GM23338 (cell line): ENCODE data around the gene FOXO3. TPM values are rescaled to one million over a fixed set of nuclear protein-coding genes. Genes with fewer than 3 reads are reported as not detected.
A peak's percentile ranks its signal among the peaks of the same experiment; 100 is the strongest.

Experiments used
- ATAC-seq: fragments of 200-7000 bp; cut with Tn5 transposase; 3 replicates; pipeline ENCODE4 v1.9.1; 2020
- DNase-seq: peaks from one replicate; pipeline ENCODE4 v3.0.0-alpha.2; 2015; ENCODE audit warnings: low spot score
- H2AFZ ChIP-seq: fragments of 200-600 bp; sonication (generic); 2 replicates; pipeline ENCODE4 v1.8.0; 2016; ENCODE audit warnings: antibody characterized with exemption, mild to moderate bottlenecking, moderate library complexity
- H3F3A ChIP-seq: fragments of 200-600 bp; sonication (generic); replicated peaks from 2 replicates; pipeline ENCODE4 v1.8.0; 2017; ENCODE audit warnings: antibody characterized with exemption, mixed run types, low read depth
- H3K27ac ChIP-seq: fragments of 200-600 bp; sonication (generic); 2 replicates; pipeline ENCODE4 v1.6.1; 2016; ENCODE audit warnings: low read depth
- H3K27me3 ChIP-seq: fragments of 200-600 bp; sonication (generic); 2 replicates; pipeline ENCODE4 v1.8.0; 2016; ENCODE audit warnings: mild to moderate bottlenecking, mixed run types, moderate library complexity; ENCODE audit not compliant: insufficient read depth
- H3K36me3 ChIP-seq: fragments of 200-600 bp; sonication (generic); 2 replicates; pipeline ENCODE4 v1.8.0; 2016; ENCODE audit warnings: mild to moderate bottlenecking; ENCODE audit not compliant: insufficient read depth
- H3K4me1 ChIP-seq: fragments of 200-600 bp; sonication (generic); 2 replicates; pipeline ENCODE4 v1.8.0; 2016; ENCODE audit warnings: mild to moderate bottlenecking, moderate library complexity; ENCODE audit not compliant: insufficient read depth
- H3K4me2 ChIP-seq: fragments of 200-600 bp; sonication (generic); 2 replicates; pipeline ENCODE4 v1.7.1; 2017; ENCODE audit warnings: mixed run types
- H3K4me3 ChIP-seq: fragments of 200-600 bp; sonication (generic); 2 replicates; pipeline ENCODE4 v1.6.1; 2016; ENCODE audit warnings: mixed run types
- H3K79me2 ChIP-seq: fragments of 200-600 bp; sonication (generic); replicated peaks from 2 replicates; pipeline ENCODE4 v1.8.0; 2017; ENCODE audit warnings: mild to moderate bottlenecking; ENCODE audit not compliant: insufficient read depth
- H3K9me2 ChIP-seq: fragments of 200-600 bp; sonication (generic); 2 replicates; pipeline ENCODE4 v1.8.0; 2017; ENCODE audit not compliant: insufficient read depth
- H4K20me1 ChIP-seq: fragments of 200-600 bp; sonication (generic); replicated peaks from 2 replicates; pipeline ENCODE4 v1.8.0; 2017; ENCODE audit warnings: mild to moderate bottlenecking; ENCODE audit not compliant: insufficient read depth
- H3K27ac Mint-ChIP-seq: 2 replicates; pipeline ENCODE4 v1.8.0; 2020; ENCODE audit warnings: inconsistent platforms, mild to moderate bottlenecking, moderate library complexity, mixed read lengths
- H3K27me3 Mint-ChIP-seq: 3 replicates; pipeline ENCODE4 v1.8.0; 2022; ENCODE audit warnings: low read depth, mild to moderate bottlenecking, moderate library complexity, mixed read lengths, inconsistent platforms; ENCODE audit not compliant: insufficient read depth, poor library complexity
- H3K36me3 Mint-ChIP-seq: 3 replicates; pipeline ENCODE4 v1.8.0; 2021; ENCODE audit warnings: low read depth, mild to moderate bottlenecking, inconsistent platforms, moderate library complexity, mixed read lengths
- H3K4me1 Mint-ChIP-seq: 3 replicates; pipeline ENCODE4 v1.8.0; 2020; ENCODE audit warnings: mild to moderate bottlenecking, inconsistent platforms, mixed read lengths
- H3K4me3 Mint-ChIP-seq: 3 replicates; pipeline ENCODE4 v1.8.0; 2021; ENCODE audit warnings: moderate library complexity, mild to moderate bottlenecking, inconsistent platforms, mixed read lengths
- H3K9me3 Mint-ChIP-seq: 3 replicates; pipeline ENCODE4 v1.8.0; 2020; ENCODE audit warnings: moderate library complexity, mild to moderate bottlenecking, inconsistent platforms, mixed read lengths
- CREB1 ChIP-seq: fragments of 250-450 bp; sonication (Bioruptor Pico); IDR thresholded peaks from 2 replicates; pipeline ENCODE4 v1.5.0; 2020; ENCODE audit warnings: low read depth, mild to moderate bottlenecking, moderate library complexity
- POLR2AphosphoS5 ChIP-seq: IDR thresholded peaks from 2 replicates; pipeline ENCODE4 v1.6.1; 2016; ENCODE audit warnings: antibody characterized with exemption, low read depth
- ZNF114 ChIP-seq: fragments of 250-450 bp; sonication (Bioruptor Pico); IDR thresholded peaks from 2 replicates; pipeline ENCODE4 v1.5.0; 2020; ENCODE audit warnings: mild to moderate bottlenecking, moderate library complexity
- polyA plus RNA-seq: library from polyadenylated mRNA; unstranded; fragments of >200 nt; fragmentation: Nextera tagmentation; extraction: Ambion mirVana; gene quantifications from 2 replicates; pipeline ENCODE4 v1.2.1, GENCODE V29; 2016
- total RNA-seq: library from RNA; depleted of rRNA; stranded (reverse); fragments of >200 nt; shearing (Covaris generic); gene quantifications from 2 replicates; pipeline ENCODE4 v1.2.3, GENCODE V29; 2014
- TF ChIP-seq, protein P1 (sequence below): IDR thresholded peaks from 2 replicates; pipeline ENCODE4 v1.6.1; 2016; ENCODE audit warnings: antibody characterized with exemption
- TF ChIP-seq, protein P2 (sequence below), 2 experiments: fragments of 200-600 bp in 1 of 2; sonication (generic) in 1 of 2; conservative IDR thresholded peaks; 2 replicates each; pipeline versions ENCODE4 v1.5.1 to v1.6.1; 2016 to 2017; ENCODE audit warnings: antibody characterized with exemption in 2 of 2, low read depth in 2 of 2, mild to moderate bottlenecking in 2 of 2, moderate library complexity in 1 of 2
- TF ChIP-seq, protein P3 (sequence below): IDR thresholded peaks from one replicate; pipeline ENCODE4 v1.6.1; 2018; ENCODE audit warnings: antibody characterized with exemption; ENCODE audit not compliant: unreplicated experiment

FOXO3 gene
- total and polyA plus RNA-seq, 2 experiments from 2014 or later: 9.8 to 20.2 TPM

DNA sequence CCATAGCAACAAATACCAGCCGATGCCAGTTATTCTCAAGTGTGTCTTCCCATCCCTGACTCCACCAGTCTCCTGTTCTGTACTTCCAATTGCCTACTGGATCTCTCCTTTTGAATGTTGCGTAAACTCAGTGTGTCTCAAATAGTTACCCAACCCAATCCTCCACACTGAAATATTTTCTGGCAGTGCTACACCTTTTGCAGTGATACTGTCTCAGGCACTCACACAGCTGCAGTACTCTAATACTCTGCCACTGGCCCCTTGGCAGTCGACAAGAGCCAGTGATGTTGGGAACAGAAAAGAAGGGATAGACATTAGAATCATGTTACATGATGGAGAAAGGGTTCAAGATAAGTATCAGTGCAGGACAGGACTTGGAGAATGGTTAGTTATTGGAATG is 31.8 kb upstream of the FOXO3 start:
- H3K4me3 ChIP-seq: no peak overlapping the region
- Mint-ChIP-seq H3K36me3 (no peaks in the 10 kb centered on the region), H3K4me3 (no peak overlapping the region), H3K9me3 (no peaks in the 10 kb centered on the region), H3K27ac (no peak overlapping the region), H3K27me3 (peaks cover 2% of the 10 kb centered on the region), H3K4me1 (peaks cover 11% of the 10 kb centered on the region)
- peaks cover 7% of the 10 kb centered on the region; the same call in 1 of the 2 replicates for H3K4me1 ChIP-seq
- no peaks in the 10 kb centered on the region for H3F3A ChIP-seq
- ATAC-seq (no peak), DNase-seq (no peak)
- no peaks in the 10 kb centered on the region for H3K9me2 ChIP-seq
- H3K27ac ChIP-seq: no peak overlapping the region
- no peaks in the 10 kb centered on the region for H3K27me3 ChIP-seq
- no peaks in the 10 kb centered on the region for H3K36me3 ChIP-seq
- H3K79me2 ChIP-seq: no peaks in the 10 kb centered on the region
- H2AFZ ChIP-seq: no peak overlapping the region
- TF ChIP-seq, protein P1, sequence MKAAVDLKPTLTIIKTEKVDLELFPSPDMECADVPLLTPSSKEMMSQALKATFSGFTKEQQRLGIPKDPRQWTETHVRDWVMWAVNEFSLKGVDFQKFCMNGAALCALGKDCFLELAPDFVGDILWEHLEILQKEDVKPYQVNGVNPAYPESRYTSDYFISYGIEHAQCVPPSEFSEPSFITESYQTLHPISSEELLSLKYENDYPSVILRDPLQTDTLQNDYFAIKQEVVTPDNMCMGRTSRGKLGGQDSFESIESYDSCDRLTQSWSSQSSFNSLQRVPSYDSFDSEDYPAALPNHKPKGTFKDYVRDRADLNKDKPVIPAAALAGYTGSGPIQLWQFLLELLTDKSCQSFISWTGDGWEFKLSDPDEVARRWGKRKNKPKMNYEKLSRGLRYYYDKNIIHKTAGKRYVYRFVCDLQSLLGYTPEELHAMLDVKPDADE: no peak
- no peak overlapping the region for H3K4me2 ChIP-seq
- H4K20me1 ChIP-seq: no peaks in the 10 kb centered on the region

DNA sequence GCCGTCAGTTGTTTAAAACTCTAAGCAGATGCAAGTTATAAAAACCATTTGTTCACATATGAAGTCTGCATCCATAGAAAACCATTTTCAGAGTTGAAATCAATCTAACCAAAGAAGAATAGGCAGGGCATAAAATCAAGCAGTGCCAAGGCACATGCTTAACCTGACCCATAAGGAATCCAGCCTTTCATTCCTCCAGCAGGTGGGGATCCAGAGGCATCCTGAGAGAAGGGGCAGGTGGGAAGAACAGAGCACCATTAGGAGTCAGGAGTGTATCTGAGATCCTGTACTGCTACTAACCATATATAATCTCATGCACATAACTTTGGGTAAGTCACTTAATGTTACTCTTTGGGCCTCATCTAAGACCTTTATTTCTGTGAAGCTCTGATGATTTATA is 29.4 kb upstream of the FOXO3 start:
- ATAC-seq (peak; percentile 83), DNase-seq (peak; percentile 55)
- no peaks in the 10 kb centered on the region for H3F3A ChIP-seq
- H4K20me1 ChIP-seq: no peaks in the 10 kb centered on the region
- no peaks in the 10 kb centered on the region for H3K27me3 ChIP-seq
- no peaks in the 10 kb centered on the region for H3K4me1 ChIP-seq
- H3K79me2 ChIP-seq: no peaks in the 10 kb centered on the region
- Mint-ChIP-seq H3K36me3 (no peaks in the 10 kb centered on the region), H3K4me1 (no peaks in the 10 kb centered on the region; the same call in 2 of the 3 replicates), H3K27ac (no peak overlapping the region), H3K27me3 (peaks cover 2% of the 10 kb centered on the region), H3K9me3 (no peaks in the 10 kb centered on the region), H3K4me3 (no peak overlapping the region)
- no peaks in the 10 kb centered on the region for H3K9me2 ChIP-seq
- no peak overlapping the region for H3K27ac ChIP-seq
- H3K4me2 ChIP-seq: no peak overlapping the region
- H2AFZ ChIP-seq: no peak overlapping the region
- TF ChIP-seq, protein P2, sequence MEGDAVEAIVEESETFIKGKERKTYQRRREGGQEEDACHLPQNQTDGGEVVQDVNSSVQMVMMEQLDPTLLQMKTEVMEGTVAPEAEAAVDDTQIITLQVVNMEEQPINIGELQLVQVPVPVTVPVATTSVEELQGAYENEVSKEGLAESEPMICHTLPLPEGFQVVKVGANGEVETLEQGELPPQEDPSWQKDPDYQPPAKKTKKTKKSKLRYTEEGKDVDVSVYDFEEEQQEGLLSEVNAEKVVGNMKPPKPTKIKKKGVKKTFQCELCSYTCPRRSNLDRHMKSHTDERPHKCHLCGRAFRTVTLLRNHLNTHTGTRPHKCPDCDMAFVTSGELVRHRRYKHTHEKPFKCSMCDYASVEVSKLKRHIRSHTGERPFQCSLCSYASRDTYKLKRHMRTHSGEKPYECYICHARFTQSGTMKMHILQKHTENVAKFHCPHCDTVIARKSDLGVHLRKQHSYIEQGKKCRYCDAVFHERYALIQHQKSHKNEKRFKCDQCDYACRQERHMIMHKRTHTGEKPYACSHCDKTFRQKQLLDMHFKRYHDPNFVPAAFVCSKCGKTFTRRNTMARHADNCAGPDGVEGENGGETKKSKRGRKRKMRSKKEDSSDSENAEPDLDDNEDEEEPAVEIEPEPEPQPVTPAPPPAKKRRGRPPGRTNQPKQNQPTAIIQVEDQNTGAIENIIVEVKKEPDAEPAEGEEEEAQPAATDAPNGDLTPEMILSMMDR (conservative IDR thresholded peaks at IDR 0.05; ENCODE audit: low read depth in 2 of 2): peak; percentile 53 to 75
- TF ChIP-seq POLR2AphosphoS5 (no peak), ZNF114 (CRISPR knock-in tag) (no peak), CREB1 (no peak)
- TF ChIP-seq, protein P3, sequence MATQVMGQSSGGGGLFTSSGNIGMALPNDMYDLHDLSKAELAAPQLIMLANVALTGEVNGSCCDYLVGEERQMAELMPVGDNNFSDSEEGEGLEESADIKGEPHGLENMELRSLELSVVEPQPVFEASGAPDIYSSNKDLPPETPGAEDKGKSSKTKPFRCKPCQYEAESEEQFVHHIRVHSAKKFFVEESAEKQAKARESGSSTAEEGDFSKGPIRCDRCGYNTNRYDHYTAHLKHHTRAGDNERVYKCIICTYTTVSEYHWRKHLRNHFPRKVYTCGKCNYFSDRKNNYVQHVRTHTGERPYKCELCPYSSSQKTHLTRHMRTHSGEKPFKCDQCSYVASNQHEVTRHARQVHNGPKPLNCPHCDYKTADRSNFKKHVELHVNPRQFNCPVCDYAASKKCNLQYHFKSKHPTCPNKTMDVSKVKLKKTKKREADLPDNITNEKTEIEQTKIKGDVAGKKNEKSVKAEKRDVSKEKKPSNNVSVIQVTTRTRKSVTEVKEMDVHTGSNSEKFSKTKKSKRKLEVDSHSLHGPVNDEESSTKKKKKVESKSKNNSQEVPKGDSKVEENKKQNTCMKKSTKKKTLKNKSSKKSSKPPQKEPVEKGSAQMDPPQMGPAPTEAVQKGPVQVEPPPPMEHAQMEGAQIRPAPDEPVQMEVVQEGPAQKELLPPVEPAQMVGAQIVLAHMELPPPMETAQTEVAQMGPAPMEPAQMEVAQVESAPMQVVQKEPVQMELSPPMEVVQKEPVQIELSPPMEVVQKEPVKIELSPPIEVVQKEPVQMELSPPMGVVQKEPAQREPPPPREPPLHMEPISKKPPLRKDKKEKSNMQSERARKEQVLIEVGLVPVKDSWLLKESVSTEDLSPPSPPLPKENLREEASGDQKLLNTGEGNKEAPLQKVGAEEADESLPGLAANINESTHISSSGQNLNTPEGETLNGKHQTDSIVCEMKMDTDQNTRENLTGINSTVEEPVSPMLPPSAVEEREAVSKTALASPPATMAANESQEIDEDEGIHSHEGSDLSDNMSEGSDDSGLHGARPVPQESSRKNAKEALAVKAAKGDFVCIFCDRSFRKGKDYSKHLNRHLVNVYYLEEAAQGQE: no peak
- no peaks in the 10 kb centered on the region for H3K36me3 ChIP-seq
- H3K4me3 ChIP-seq: no peak overlapping the region
